Astrocyte of the cerebellum (primary cell): ENCODE results near the gene RFXANK.

Experiments
- DNase-seq: peaks from one replicate; pipeline ENCODE4 v3.0.0-alpha.2; 2011; ENCODE audit warnings: low read depth
- H3K4me3 ChIP-seq: 2 replicates; pipeline ENCODE4 v1.5.1; 2011; ENCODE audit warnings: mild to moderate bottlenecking, low read depth, low read length, moderate library complexity
- CTCF ChIP-seq: IDR thresholded peaks from 2 replicates; pipeline ENCODE4 v1.5.1; 2012; ENCODE audit warnings: low read length, low read depth, moderate library complexity, mild to moderate bottlenecking; ENCODE audit errors: missing control alignments
- in situ Hi-C: cut with HindIII; loops from 2 replicates; pipeline ENCODE4 v1.10.0; 2017; ENCODE audit warnings: low sequenced_read_pairs

The RFXANK gene

GRCh38 chr19:19224150-19224851 is 32.2 kb downstream of the RFXANK start:
- DNase-seq, result no peak
- no peak overlapping the region for H3K4me3 ChIP-seq
- no peak for TF ChIP-seq CTCF
- in situ Hi-C loops, result no loop called here

GRCh38 chr19:19224852-19225494 is 32.9 kb downstream of the RFXANK start:
- DNase-seq, result no peak
- H3K4me3 ChIP-seq, result no peak overlapping the region
- TF ChIP-seq CTCF, result peak; percentile 44
- in situ Hi-C loops, result no loop called here

- no peak for TF ChIP-seq CTCF
- in situ Hi-C loops, result no loop called here
- no peak overlapping the region for H3K4me3 ChIP-seq
- DNase-seq, result no peak
These were observed 34.1 kb downstream of the RFXANK start for GRCh38 chr19:19226204-19226603.

GRCh38 chr19:19226663-19227062 is 34.6 kb downstream of the RFXANK start:
- no peak overlapping the region for H3K4me3 ChIP-seq
- TF ChIP-seq CTCF, result no peak
- no peak for DNase-seq
- in situ Hi-C loops, result no loop called here

- no peak overlapping the region for H3K4me3 ChIP-seq
- DNase-seq, result no peak
- no peak for TF ChIP-seq CTCF
- in situ Hi-C loops, result no loop called here
These were observed 35.2 kb downstream of the RFXANK start for GRCh38 chr19:19227217-19227616.

GRCh38 chr19:19229701-19230100 is 37.6 kb downstream of the RFXANK start:
- in situ Hi-C loops, result no loop called here
- H3K4me3 ChIP-seq, result no peak overlapping the region
- no peak for TF ChIP-seq CTCF
- DNase-seq, result no peak
